Measurements from ENCODE around the gene SCUBE1.

The SCUBE1 gene

DNA sequence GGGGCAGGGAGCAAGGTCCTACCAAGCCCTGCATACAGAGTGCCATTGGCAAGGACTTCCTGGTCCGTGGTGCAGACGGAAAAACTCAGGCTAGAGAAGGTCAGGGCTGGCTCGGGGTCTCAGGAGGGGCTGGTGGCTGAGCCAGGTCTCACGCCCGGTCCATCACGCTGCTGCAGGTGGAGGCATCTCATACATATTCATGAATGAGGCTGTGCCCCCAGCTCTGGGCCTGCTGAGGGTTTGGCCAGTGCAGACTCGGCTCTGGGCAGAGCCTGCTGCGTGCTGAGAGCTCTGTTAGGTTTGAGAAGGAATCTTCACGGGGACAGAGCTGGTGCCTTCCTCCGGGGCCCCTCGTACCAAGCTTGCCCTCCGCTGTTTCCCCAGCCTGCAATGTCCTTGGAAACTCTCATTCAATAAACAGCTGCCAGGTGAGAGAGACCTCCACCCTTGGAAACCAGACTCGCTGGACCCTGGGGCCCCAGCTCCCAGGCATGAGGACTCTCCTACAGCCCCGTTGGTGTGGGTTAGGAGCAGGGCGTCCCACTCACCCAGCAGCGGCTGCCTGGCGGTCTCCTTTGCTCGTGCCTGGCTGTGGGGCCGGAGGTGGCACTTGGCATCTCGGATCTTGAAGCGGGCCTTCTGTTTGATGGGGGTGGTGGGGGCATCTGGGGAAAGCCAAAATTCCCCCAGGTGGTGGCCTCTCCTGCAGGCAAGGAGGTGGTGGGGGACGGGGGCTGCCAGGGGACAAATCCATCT, 122.4 kb downstream of the SCUBE1 start:
- DNase-seq (ENCODE audit: low read depth in 2 of 3, low spot score in 1 of 3) = no peak

DNA sequence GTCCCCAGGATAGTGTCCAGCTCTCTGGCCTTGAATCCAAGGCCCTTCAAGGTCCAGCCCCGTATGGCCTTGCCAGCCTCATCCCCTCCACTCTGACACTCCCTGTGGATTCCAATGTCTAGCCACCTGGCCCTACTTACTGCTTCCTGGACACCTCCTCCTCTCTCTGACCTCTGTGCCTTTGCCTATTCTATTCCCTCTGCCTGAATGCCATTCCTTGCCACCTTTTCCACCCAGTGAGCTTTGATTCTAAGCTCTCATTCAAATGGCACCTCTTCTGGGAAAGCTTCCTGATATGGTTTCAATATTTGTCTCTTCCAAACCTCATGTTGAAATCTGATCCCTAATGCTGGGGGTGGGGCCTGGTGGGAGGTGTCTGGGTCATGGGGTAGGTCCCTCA, 124.4 kb downstream of the SCUBE1 start:
- no peak for DNase-seq (ENCODE audit: low read depth in 2 of 3, low spot score in 1 of 3)

- DNase-seq (ENCODE audit: low read depth in 2 of 3, low spot score in 1 of 3) = no peak
Observed at GRCh38 chr22:43217285-43218030, 125.7 kb downstream of the SCUBE1 start.

- no peak for DNase-seq (ENCODE audit: low read depth in 2 of 3, low spot score in 1 of 3)
Observed at GRCh38 chr22:43216738-43217137, 126.4 kb downstream of the SCUBE1 start.

- no peak for DNase-seq (ENCODE audit: low read depth in 2 of 3, low spot score in 1 of 3)
Observed at GRCh38 chr22:43213962-43214361, 129.2 kb downstream of the SCUBE1 start.

GRCh38 chr22:43213051-43213450, 130.1 kb downstream of the SCUBE1 start:
- DNase-seq (ENCODE audit: low read depth in 2 of 3, low spot score in 1 of 3) = no peak

DNA sequence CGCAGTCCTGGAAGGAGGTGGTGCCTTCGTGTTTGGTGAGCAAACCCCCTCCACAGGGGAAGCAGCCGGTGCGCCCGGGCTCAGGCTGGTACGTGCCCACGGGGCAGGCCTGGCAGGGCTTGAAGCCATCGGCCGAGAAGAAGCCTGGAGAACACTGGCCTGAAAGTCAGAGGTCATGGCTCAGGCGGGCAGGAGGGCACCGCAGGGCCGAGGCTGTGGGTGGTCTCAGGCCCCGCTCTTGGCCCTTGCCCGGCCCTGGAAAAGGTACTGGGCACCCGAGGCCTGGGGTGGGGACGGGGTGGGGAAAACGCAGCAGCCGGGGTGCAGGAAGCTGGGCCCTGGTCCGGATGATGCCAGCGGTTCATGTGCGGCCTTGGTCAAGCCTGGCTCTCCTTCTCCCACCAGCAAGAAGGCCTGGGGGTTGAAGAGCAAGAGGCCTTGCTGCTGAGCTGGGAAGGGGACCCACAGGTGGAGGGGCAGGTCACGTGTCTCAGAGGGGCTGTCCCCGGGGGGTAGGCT, 130.7 kb downstream of the SCUBE1 start:
- DNase-seq (ENCODE audit: low read depth in 2 of 3, low spot score in 1 of 3) = no peak

DNA sequence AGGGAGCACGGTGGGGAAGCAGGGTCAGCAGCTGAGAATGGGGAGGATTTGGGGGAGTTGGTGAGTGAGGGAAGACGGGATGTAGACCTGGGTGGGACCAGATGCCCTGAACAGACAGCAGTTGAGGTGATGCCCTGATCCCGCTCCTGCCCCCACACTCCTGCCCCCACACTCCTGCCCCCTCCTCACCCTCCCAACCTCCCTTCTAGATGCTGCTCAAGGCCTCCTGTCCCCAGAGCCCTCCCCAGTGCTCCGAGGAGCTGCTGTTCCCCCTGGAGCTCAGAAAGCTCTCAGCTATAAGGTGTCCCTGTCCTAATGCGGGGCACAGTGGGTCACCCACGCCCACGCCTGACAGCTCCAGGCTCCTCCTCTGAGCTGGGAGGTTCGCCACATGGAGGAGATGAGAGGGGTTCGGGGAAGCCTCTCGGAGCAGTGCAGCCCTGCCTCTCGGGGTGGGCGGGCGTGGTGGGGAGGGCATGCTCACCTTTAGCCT, 131.2 kb downstream of the SCUBE1 start:
- DNase-seq (ENCODE audit: low read depth in 2 of 3, low spot score in 1 of 3) = no peak

GRCh38 chr22:43210631-43211515, 132.3 kb downstream of the SCUBE1 start:
- no peak for DNase-seq (ENCODE audit: low read depth in 2 of 3, low spot score in 1 of 3)

GRCh38 chr22:43209971-43210370, 133.2 kb downstream of the SCUBE1 start:
- no peak for DNase-seq (ENCODE audit: low read depth in 2 of 3, low spot score in 1 of 3)

GRCh38 chr22:43209523-43209890, 133.7 kb downstream of the SCUBE1 start:
- no peak for DNase-seq (ENCODE audit: low read depth in 2 of 3, low spot score in 1 of 3)

DNA sequence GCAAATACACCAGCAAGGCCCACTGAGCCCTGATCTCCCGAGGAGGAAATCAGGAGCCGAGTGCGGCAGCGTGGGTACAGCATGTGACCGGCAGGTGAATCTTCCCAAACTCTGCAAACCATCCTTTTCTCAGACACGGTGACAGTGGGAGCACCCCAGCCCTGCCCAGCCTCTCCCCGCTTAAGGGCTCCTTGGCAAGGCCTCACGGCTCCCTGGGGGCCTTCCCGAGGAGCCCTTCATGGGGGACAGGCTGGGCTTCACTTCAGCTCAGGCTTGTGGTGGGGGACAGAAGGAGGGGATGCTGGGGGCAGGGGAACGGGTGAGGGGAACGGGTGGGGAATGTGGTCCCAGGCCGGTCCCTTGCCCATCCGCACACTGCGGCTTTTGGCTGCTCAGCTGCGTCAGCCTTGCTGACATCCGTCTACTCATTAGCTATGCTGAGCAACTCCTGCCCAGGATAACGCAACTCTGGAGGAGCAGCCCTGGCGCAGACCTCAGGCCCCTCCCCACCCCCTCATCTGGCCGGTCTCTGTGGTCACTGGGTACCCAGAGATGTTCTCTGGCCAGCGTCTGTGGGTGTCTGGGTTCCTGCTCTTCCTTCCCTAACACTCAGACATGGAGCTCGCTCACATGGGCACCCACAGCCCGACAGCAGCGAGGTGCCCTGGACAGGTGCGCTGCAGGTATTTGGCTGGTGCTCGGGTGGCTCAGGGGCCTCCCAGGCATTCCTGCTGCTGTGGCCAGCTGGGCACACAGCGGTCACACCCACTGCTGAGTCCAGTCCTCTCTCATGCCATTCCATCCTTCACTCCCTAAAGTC, 134.3 kb downstream of the SCUBE1 start:
- DNase-seq (ENCODE audit: low read depth in 2 of 3, low spot score in 1 of 3) = no peak

DNA sequence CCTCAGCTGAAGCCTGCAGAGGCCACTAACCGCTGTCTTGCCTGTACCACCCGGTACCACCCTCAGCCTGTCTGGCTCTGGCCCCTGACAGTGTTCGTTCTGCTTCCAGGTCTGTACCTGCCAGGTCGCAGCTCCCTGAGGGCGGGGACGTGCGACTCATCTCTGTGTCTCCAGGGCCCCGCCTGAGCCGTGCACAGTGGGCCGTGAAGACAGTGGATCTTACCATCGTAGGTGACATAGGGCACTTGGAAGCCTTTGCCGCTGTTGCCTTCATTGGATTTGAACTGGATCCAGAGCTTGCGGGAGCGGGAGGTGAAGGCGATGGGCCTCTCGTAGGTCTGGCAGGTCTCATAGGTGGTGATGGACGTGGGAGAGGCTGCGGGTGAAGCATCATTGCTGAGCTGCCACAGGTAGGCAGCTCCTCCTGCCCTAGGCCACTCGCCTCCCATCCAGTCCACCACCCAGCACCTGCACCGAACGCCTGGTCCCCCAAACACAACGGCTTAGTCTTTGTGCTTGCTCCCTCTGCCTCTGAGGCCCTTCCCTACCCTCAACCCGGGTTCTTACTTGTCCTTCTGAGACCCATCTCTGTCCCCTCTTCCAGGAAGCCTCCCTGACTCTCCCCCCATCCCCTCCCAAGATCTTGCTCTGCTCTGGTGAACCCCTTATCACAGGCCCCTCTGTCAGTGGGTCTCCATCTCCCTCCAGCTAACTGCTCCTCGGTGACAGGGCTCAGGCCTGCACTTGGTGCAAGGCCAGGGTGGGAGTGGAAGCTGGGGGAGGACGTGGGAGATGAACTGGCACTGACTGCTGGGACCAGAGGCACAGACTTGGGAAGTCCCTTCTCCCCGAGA, 135.1 kb downstream of the SCUBE1 start:
- DNase-seq (ENCODE audit: low read depth in 2 of 3, low spot score in 1 of 3) = no peak

- no peak for DNase-seq (ENCODE audit: low read depth in 2 of 3, low spot score in 1 of 3)
Observed at GRCh38 chr22:43207386-43207785, 135.8 kb downstream of the SCUBE1 start.

- no peak for DNase-seq (ENCODE audit: low read depth in 2 of 3, low spot score in 1 of 3)
Observed at GRCh38 chr22:43206509-43207161, 136.5 kb downstream of the SCUBE1 start.

DNA sequence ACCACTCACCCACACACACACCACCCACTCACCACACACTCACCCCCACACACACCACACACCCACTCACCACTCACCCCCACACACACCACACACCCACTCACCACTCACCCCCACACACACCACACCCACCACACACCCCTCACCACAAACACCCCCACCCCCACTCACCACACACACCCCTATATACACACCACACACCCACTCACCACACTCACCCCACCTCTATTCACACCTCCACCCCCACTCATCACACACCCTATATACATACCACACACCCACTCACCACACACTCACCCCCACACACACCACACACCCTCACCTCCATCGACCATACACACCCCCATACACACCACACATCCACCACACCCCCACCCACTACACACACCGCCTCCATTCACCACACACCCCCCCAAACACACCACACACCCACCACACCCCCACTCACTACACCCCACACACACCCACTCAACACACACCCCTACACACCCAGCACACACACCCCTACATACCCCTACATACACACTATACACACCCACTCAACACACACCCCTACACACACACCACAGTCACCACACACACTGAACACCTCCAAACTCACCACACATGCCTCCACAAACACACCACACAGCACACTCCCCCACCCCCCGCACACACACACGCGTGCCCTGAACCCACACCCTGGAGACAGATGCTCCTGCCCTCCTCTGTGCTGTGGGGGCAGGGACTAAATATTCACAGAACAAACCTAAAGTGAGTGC, 137.2 kb downstream of the SCUBE1 start:
- DNase-seq (ENCODE audit: low read depth in 2 of 3, low spot score in 1 of 3) = no peak

DNA sequence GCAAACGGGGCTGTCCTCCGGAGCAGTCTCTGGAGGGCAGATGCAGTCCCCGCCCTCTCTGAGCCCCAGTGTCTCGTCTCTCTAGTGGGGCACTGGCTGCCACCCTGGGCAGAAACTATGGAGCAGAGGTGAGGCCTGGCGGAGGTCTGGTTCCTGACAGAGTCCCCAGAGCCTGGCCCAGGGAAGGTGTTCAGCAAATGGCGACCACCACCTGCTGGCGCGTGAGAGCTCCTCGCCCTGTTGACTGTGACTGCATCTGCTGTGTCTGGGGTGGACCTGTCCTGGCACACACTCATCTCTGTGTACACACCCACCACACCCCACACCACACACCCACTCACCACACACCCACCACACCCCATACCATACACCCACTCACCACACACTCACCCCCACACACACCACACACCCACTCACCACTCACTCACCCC, 137.9 kb downstream of the SCUBE1 start:
- DNase-seq (ENCODE audit: low read depth in 2 of 3, low spot score in 1 of 3) = no peak

DNA sequence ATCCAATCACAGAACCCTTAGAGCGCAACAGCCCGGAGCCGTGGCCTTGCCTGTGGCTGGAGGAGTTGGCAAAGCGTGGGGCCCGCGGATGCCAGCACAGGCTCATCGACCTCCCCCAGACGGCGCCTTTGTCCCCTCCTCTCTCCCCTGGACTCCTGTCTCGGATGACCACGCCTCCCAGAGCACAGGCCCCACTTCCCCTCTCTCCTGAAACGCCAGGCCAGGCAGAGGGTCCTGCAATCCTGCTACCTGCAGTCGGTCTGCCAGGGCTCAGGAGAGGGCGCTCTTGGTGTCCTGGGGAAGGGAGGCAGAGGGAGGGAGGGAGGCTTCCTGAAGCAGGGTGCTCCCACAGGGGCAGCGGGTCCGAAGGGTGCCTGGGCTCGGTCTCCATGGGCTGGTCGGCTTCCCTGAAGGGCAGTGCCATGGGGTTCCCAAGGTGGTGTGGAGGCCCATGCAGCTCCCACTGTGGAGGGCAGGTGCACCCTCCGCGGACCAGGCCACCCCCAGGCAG, 139.6 kb downstream of the SCUBE1 start:
- no peak for DNase-seq (ENCODE audit: low read depth in 2 of 3, low spot score in 1 of 3)

Data from stimulated activated CD4-positive, alpha-beta T cell treated with anti-CD3 and anti-CD28 coated beads, Interleukin-12 subunit alpha, Interleukin-12 subunit beta, amount 100 ng/mL, for 48 hours (primary cell).